ENCODE measurements around the gene GALNT10.

DNA sequence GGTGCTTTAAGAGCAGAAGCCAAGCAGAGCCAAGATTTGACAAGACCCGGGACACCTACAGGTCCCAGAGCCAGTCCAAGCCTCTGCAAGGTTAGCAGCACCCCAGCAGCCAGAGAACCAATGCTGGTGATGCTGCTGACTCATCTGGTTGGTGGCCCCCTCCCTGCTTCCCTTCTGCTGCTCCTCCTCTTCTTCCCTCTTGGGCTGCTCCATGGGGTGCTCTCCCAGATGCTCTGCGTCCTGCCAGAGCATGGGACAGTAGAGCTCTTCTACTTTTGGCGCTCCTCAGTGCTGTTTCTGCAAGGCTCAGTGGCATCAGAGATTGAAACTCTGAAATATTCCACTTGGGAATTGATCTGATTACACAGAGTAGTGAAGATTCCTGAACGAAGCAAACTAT is 179.1 kb downstream of the GALNT10 start:
- TF ChIP-seq POLR2A (IDR thresholded peaks at IDR 0.05) (no peak), CTCF (IDR thresholded peaks at IDR 0.05) (no peak)
